ENCODE measurements around the gene BAIAP2L2.

DNA sequence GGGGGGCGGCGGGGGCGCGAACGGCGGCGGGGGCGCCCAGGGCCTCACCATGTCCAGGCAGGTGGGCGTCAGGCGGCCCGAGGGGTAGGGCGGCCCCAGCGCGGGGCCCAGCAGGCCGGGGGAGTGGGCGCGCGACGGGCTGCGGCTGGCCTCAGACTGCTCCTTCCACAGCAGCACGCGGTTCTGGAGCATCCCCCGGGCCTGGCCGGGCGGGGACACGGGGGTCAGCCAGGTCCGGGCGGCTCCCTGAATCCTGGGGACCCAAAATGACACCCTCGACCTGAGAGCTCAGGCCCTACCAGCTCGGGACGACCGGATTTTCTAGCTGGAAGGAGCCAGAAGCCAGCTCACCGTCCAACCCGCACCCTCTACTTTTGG lies 21.0 kb downstream of the BAIAP2L2 start:
- TF ChIP-seq NR3C1 (IDR thresholded peaks at IDR 0.05): no peak
- no peak for TF ChIP-seq CEBPB (IDR thresholded peaks at IDR 0.05)
- TF ChIP-seq, protein P1, sequence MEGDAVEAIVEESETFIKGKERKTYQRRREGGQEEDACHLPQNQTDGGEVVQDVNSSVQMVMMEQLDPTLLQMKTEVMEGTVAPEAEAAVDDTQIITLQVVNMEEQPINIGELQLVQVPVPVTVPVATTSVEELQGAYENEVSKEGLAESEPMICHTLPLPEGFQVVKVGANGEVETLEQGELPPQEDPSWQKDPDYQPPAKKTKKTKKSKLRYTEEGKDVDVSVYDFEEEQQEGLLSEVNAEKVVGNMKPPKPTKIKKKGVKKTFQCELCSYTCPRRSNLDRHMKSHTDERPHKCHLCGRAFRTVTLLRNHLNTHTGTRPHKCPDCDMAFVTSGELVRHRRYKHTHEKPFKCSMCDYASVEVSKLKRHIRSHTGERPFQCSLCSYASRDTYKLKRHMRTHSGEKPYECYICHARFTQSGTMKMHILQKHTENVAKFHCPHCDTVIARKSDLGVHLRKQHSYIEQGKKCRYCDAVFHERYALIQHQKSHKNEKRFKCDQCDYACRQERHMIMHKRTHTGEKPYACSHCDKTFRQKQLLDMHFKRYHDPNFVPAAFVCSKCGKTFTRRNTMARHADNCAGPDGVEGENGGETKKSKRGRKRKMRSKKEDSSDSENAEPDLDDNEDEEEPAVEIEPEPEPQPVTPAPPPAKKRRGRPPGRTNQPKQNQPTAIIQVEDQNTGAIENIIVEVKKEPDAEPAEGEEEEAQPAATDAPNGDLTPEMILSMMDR (IDR thresholded peaks at IDR 0.05): no peak
- no peak for TF ChIP-seq RNF2 (IDR thresholded peaks at IDR 0.05; ENCODE audit: borderline replicate concordance, low read depth)
- TF ChIP-seq RCOR1 (IDR thresholded peaks at IDR 0.05; ENCODE audit: low read depth, low read length): no peak
- no peak for TF ChIP-seq MYC (IDR thresholded peaks at IDR 0.05; ENCODE audit: borderline replicate concordance, low read length)
- TF ChIP-seq CHD2 (IDR thresholded peaks at IDR 0.05; ENCODE audit: low read length, partially characterized antibody): no peak
- TF ChIP-seq SREBF2 (IDR thresholded peaks at IDR 0.05): no peak
- TF ChIP-seq RAD21 (conservative IDR thresholded peaks at IDR 0.05 in 1 of 2, IDR thresholded peaks at IDR 0.05 in 1 of 2): no peak
- TF ChIP-seq JUNB (IDR thresholded peaks at IDR 0.05): no peak

Data from A549 (cell line).